PC-9 (cell line): ENCODE data around the gene PARP15. TPM values are rescaled to one million over a fixed set of nuclear protein-coding genes. Genes with fewer than 3 reads are reported as not detected.

Source experiments
- BruUV-seq: library from RNA; stranded (reverse); fragments of 400-500 nt; replicated peaks from 2 replicates; lab custom pipeline; 2021; lab: Mats Ljungman, UMichigan
- CTCF ChIA-PET: fragments of 300-600 bp; sonication (Branson Sonifier 250); formaldehyde crosslinking; loops from one replicate; lab custom pipeline; 2022; ENCODE audit warnings: antibody characterized with exemption; lab: Charles Lee
- POLR2A ChIA-PET: fragments of 300-600 bp; sonication (Branson Sonifier 250); formaldehyde crosslinking; loops from one replicate; lab custom pipeline; 2022; ENCODE audit warnings: antibody characterized with exemption; ENCODE audit not compliant: unreplicated experiment; lab: Charles Lee
- DNase-seq, 2 experiments: peaks; one replicate each; pipeline versions ENCODE4 v3.0.0 to v3.0.0-alpha.2; 2015 to 2022; ENCODE audit warnings: mixed read lengths in 1 of 2
- H2AFZ ChIP-seq: fragments of 200-600 bp; sonication (generic); 2 replicates; pipeline ENCODE4 v1.8.1; 2017; ENCODE audit warnings: antibody characterized with exemption
- H3F3A ChIP-seq: fragments of 200-600 bp; sonication (generic); 2 replicates; pipeline ENCODE4 v1.8.1; 2017; ENCODE audit warnings: antibody characterized with exemption, mild to moderate bottlenecking, low read depth; ENCODE audit not compliant: insufficient read depth
- H3K27ac ChIP-seq: fragments of 200-600 bp; sonication (generic); 2 replicates; pipeline ENCODE4 v1.6.1; 2016; ENCODE audit warnings: mixed run types
- H3K27me3 ChIP-seq: fragments of 200-600 bp; sonication (generic); 2 replicates; pipeline ENCODE4 v1.6.1; 2016; ENCODE audit warnings: low read depth, mixed run types; ENCODE audit not compliant: insufficient read depth
- H3K36me3 ChIP-seq: fragments of 200-600 bp; sonication (generic); 2 replicates; pipeline ENCODE4 v1.6.1; 2016; ENCODE audit warnings: low read depth, mixed run types
- H3K4me1 ChIP-seq: fragments of 200-600 bp; sonication (generic); replicated peaks from 2 replicates; pipeline ENCODE4 v1.6.1; 2016; ENCODE audit warnings: mixed run types; ENCODE audit not compliant: insufficient read depth
- H3K4me2 ChIP-seq: fragments of 200-600 bp; sonication (generic); 2 replicates; pipeline ENCODE4 v1.6.1; 2017; ENCODE audit warnings: mixed run types
- H3K4me3 ChIP-seq: fragments of 200-600 bp; sonication (generic); 2 replicates; pipeline ENCODE4 v1.6.1; 2016; ENCODE audit warnings: mixed run types
- H3K79me2 ChIP-seq: fragments of 200-600 bp; sonication (generic); 2 replicates; pipeline ENCODE4 v1.6.1; 2017; ENCODE audit warnings: low read depth, mixed run types
- H3K9me2 ChIP-seq: fragments of 200-600 bp; sonication (generic); 2 replicates; pipeline ENCODE4 v1.8.1; 2017; ENCODE audit warnings: mild to moderate bottlenecking; ENCODE audit not compliant: insufficient read depth
- H3K9me3 ChIP-seq: fragments of 200-600 bp; sonication (generic); 2 replicates; pipeline ENCODE4 v1.8.1; 2016; ENCODE audit warnings: low read depth; ENCODE audit not compliant: insufficient read depth
- H4K20me1 ChIP-seq: fragments of 200-600 bp; sonication (generic); 2 replicates; pipeline ENCODE4 v1.8.1; 2017; ENCODE audit not compliant: insufficient read depth
- CTCF ChIP-seq: fragments of 200-600 bp; sonication (generic); conservative IDR thresholded peaks from 2 replicates; pipeline ENCODE4 v1.6.1; 2017; ENCODE audit warnings: mixed run types, antibody characterized with exemption, mild to moderate bottlenecking, moderate library complexity
- EZH2 ChIP-seq: fragments of 200-600 bp; sonication (generic); IDR thresholded peaks from 2 replicates; pipeline ENCODE4 v1.8.0; 2017; ENCODE audit warnings: antibody characterized with exemption, low read depth
- intact Hi-C: fragments of 100-400 bp; cut with micrococcal nuclease; formaldehyde crosslinking; loops from one replicate; pipeline ENCODE4 v1.10.0; 2022; ENCODE audit not compliant: unreplicated experiment
- total RNA-seq: library from RNA; stranded (reverse); gene quantifications from 2 replicates; pipeline ENCODE4 v1.2.3, GENCODE V29; 2021

Gene PARP15
- total RNA-seq, 1 experiment from 2014 or later, result 0.07 TPM

GRCh38 chr3:122671553-122671952 lies 94.1 kb downstream of the PARP15 start:
- Histone ChIP-seq H3K4me3 (no peak overlapping the region), H3K4me1 (0 out of 2 replicates have a peak, but pooled peaks cover 12% of the 10 kb centered on the region), H4K20me1 (no peaks in the 10 kb centered on the region), H3K27me3 (no peaks in the 10 kb centered on the region), H3K79me2 (no peaks in the 10 kb centered on the region), H3K4me2 (no peak overlapping the region), H3K27ac (no peak overlapping the region), H2AFZ (no peak overlapping the region), H3K9me3 (peaks cover 6% of the 10 kb centered on the region; the same call in 1 of the 2 replicates), H3K36me3 (no peaks in the 10 kb centered on the region), H3F3A (peaks cover 3% of the 10 kb centered on the region; the same call in 1 of the 2 replicates), H3K9me2 (no peaks in the 10 kb centered on the region)
- BruUV-seq, result no TSS peak
- POLR2A ChIA-PET, result interaction anchor here (0.7 kb wide), 1 partner anchor 20 kb away, joined by 10 read pairs; no protein-coding TSS in a partner anchor
- TF ChIP-seq EZH2 (no peak), CTCF (no peak)
- intact Hi-C loops, result no loop called here
- CTCF ChIA-PET, result no interaction called here
- DNase-seq, result no peak

- peaks cover 13% of the 10 kb centered on the region; the same call in 1 of the 2 replicates for H3K4me1 ChIP-seq
- no peak overlapping the region for H3K4me3 ChIP-seq
- no peak overlapping the region for H2AFZ ChIP-seq
- H3K9me3 ChIP-seq, result peaks cover 6% of the 10 kb centered on the region; the same call in 1 of the 2 replicates
- H3K9me2 ChIP-seq, result no peaks in the 10 kb centered on the region
- peaks cover 3% of the 10 kb centered on the region; the same call in 1 of the 2 replicates for H3F3A ChIP-seq
- POLR2A ChIA-PET, result interaction anchor here (0.6 kb wide), 1 partner anchor 1974 kb away, joined by 9 read pairs; no protein-coding TSS in a partner anchor
- intact Hi-C loops, result no loop called here
- no TSS peak for BruUV-seq
- CTCF ChIA-PET, result no interaction called here
- no peaks in the 10 kb centered on the region for H3K79me2 ChIP-seq
- H3K36me3 ChIP-seq, result no peaks in the 10 kb centered on the region
- no peak for TF ChIP-seq EZH2
- no peak for TF ChIP-seq CTCF
- H3K4me2 ChIP-seq, result no peak overlapping the region
- no peak overlapping the region for H3K27ac ChIP-seq
- no peak for DNase-seq
- H3K27me3 ChIP-seq, result no peaks in the 10 kb centered on the region
- no peaks in the 10 kb centered on the region for H4K20me1 ChIP-seq
These were observed 96.9 kb downstream of the PARP15 start for GRCh38 chr3:122674339-122674738.

GRCh38 chr3:122676759-122677158 lies 99.3 kb downstream of the PARP15 start:
- Histone ChIP-seq H3K4me1 (peaks cover 19% of the 10 kb centered on the region), H3K27me3 (no peaks in the 10 kb centered on the region), H3K4me2 (no peak overlapping the region), H3K27ac (no peak overlapping the region), H2AFZ (no peak overlapping the region), H3K4me3 (no peak overlapping the region), H3K9me2 (no peaks in the 10 kb centered on the region), H3K9me3 (0 out of 2 replicates have a peak, but pooled peaks cover 6% of the 10 kb centered on the region), H4K20me1 (no peaks in the 10 kb centered on the region), H3K79me2 (no peaks in the 10 kb centered on the region), H3K36me3 (no peaks in the 10 kb centered on the region), H3F3A (peaks cover 14% of the 10 kb centered on the region; the same call in 1 of the 2 replicates)
- DNase-seq, result no peak
- ChIA-PET POLR2A (interaction anchor here (0.7 kb wide), 1 partner anchor 355 kb away, joined by 5 read pairs; no protein-coding TSS in a partner anchor), CTCF (no interaction called here)
- no TSS peak for BruUV-seq
- intact Hi-C loops, result no loop called here
- no peak for TF ChIP-seq EZH2
- TF ChIP-seq CTCF, result no peak
